ENCODE data around the gene WASHC1.
"Not testable (repeated sequence)": the region's sequence is repeated elsewhere in the genome, so short reads cannot be mapped to it uniquely, and the experiment has no call there.

Gene WASHC1, protein sequence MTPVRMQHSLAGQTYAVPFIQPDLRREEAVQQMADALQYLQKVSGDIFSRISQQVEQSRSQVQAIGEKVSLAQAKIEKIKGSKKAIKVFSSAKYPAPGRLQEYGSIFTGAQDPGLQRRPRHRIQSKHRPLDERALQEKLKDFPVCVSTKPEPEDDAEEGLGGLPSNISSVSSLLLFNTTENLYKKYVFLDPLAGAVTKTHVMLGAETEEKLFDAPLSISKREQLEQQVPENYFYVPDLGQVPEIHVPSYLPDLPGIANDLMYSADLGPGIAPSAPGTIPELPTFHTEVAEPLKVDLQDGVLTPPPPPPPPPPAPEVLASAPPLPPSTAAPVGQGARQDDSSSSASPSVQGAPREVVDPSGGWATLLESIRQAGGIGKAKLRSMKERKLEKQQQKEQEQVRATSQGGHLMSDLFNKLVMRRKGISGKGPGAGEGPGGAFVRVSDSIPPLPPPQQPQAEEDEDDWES

GRCh38 chr9:29356-29755 lies at the start of gene WASHC1:
Gene WASHC1 (minus strand): TSS chr9:29456. CDS start chr9:24999, 4,457 bp downstream.
- not testable (repeated sequence) for DNase-seq

- DNase-seq, result not testable (repeated sequence)
Observed at GRCh38 chr9:78333-78732, 49.1 kb upstream of the WASHC1 start.

GRCh38 chr9:76389-76788 lies 47.1 kb upstream of the WASHC1 start:
- DNase-seq, result not testable (repeated sequence)

- DNase-seq, result not testable (repeated sequence)
Observed at GRCh38 chr9:73900-74525, 44.8 kb upstream of the WASHC1 start.

DNA sequence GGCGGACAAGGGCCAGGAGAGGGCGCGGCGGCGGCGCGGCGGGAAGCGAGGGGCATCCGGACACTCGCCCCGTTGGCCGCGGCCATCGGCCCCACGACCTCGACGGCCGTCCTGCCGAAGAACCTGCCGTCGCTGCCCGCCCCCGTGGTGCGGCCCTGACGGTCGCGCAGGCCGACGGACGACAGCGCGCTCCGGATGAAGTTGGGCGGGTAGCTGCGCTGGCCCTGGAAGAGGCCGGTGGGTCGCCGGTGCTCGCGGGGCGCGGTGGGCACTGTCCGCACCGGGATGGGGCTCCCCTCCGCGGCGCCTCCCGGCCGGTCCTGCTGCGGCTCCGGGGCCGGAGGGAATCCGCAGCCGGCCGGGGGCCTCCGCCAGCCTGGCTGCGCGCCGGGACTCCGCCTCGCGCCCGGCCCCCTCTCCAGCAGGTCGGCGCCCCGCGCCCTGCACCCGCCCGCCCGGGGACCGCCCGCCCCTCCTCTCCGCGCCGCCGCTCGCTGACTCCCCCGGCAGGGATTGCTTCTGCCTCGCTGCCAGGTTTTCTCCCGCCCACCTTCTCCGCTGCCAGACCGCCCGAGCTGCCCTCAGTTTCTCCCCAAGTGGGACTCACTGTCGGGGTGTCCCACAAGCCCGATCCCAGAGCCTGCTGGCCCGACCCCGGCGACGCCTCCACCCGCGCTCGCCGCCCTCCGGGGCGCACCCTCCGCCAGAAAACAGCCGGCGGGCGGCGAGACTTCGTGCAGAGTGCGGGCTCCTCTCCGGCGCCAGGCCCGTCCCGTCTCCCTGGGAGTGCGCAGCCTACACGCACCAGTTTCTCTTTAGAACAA lies 44.0 kb upstream of the WASHC1 start:
- DNase-seq, result peak in 1 of 2 experiments; percentile 4

DNA sequence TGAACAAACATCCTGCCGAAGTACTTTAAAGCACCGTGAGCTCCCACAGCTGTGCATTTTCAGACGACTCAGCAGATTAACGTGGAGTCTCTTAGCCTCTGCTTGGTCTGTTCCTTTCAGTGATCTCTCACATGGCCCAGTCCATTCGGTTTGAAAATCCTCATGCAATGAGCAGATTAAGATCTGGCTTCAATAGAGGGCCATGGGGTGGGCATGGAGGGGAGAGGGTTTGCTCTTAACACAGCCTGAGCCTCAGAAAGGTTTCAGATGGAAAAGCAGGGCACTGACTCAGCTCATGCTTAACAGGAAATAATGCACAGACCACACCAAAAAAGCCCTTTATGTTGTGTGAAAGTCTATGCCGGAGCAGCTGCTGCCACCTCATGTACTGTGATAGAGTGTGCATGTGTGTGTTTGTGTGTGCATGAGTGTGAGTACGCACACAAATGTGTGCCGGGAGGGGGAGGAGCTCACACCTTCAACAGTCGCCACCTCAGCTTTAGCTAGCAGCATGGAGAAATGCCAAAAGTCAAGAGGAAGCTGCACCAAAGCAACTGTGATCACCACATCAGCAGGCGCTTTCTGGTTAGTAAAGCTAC lies 33.9 kb upstream of the WASHC1 start:
- DNase-seq, result peak; percentile 22 to 30

- DNase-seq, result not testable (repeated sequence)
Observed at GRCh38 chr9:52678-53077, 23.4 kb upstream of the WASHC1 start.

GRCh38 chr9:48190-48842 lies 19.1 kb upstream of the WASHC1 start:
- not testable (repeated sequence) for DNase-seq

DNA sequence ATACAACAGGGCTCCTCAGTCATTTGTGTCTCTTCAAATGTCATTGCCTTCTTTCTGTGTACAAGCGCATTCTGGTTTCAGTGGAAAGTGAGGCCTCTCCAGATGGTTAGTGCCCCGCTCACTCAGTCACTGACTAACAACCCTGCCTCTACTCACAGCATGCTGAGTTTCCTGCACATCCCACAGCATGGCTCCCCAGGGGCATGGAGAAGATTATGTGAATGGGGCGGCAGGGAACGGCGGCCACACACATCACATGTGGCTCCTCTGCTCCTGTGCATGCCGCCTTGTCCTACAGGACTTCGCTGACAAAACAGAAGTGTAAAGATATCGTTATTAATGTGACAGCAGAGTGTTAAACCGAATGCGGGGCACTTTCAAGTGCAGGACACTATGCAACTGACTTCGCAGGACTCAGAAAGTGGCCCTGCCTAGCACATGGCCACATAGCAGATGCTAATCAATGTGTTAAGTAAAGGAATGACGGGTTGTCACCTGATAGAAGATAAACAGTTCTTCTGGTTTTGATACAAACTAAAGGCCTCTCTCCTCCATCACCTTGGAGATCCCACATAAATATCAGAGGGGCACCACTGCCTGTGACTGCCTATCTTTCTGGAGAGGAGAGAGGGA lies 17.5 kb upstream of the WASHC1 start:
- DNase-seq, result not testable (repeated sequence)

GRCh38 chr9:46164-46563 lies 16.9 kb upstream of the WASHC1 start:
- DNase-seq, result not testable (repeated sequence)

- DNase-seq, result not testable (repeated sequence)
Observed at GRCh38 chr9:45180-45878, 16.1 kb upstream of the WASHC1 start.

DNA sequence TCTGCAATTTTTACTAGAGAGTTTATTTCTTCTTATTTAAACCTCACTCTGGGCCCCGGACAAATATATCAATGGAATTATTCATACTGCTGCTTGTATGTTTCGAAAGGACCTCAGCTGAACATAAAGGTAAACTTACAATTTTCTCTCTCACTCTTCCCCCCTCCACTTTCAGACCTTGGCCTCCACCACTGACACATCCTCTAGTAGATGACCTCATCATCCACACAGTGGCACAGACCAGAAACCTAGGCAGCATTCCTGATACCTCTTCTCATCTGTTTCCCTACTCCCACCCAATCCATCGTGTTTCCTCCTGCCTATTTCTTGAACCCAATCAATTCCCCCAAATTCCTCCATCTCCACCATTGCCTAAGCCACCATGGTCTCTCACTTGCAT lies 15.2 kb upstream of the WASHC1 start:
- not testable (repeated sequence) for DNase-seq

DNA sequence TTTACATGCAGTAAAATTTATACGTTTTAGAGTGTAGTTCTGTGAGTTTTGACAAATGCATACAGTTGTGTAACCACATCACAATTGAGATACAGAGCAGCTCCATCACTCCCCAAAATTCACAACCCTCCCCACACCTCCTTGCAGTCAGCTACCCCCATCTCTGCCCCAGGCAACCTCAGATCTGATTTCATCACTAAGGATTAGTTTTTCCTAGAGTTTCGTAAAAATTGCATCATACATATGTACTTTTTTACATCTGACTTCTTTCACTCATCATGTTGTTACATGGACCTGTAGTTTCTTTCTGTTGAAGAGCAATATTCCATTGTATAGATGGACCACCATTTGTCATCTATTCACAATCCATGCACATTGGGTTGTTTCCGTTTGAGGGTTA lies 14.4 kb upstream of the WASHC1 start:
- DNase-seq, result not testable (repeated sequence)

DNA sequence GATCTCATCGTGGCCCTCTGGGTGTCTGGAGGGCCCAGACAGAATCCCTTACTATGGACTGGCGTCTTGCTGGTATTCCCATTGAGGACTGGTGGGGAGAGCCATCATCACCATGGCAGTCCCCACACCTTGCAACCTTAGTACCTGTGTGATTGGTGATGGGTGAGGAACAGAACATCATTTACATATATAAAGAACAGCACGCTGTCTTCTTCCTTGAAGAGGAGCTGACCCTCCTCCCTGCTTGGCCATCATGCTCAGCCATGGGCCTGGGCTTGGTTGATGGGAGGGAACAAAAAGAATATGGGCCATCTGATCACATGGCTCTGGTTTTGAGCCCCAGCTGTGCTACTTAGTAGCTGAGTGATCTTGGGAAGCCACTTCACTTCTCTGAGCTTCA lies 13.9 kb upstream of the WASHC1 start:
- not testable (repeated sequence) for DNase-seq

DNA sequence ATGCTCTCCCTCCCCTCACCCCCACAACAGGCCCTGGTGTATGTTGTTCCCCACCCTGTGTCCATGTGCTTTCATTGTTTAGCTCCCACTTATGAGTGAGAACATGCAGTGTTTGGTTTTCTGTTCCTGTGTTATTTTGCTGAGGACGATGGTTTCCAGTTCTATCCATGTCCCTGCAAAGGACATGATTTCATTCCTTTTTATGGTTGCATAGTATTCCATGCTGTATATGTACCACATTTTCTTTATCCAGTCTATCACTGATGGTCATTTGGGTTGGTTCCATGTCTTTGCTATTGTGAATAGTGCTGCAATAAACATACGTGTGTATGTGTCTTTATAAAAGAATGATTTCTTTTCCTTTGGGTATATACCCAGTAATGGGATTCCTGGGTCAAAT lies 12.6 kb upstream of the WASHC1 start:
- DNase-seq, result not testable (repeated sequence)

- not testable (repeated sequence) for DNase-seq
Observed at GRCh38 chr9:41261-41676, 12.0 kb upstream of the WASHC1 start.

DNA sequence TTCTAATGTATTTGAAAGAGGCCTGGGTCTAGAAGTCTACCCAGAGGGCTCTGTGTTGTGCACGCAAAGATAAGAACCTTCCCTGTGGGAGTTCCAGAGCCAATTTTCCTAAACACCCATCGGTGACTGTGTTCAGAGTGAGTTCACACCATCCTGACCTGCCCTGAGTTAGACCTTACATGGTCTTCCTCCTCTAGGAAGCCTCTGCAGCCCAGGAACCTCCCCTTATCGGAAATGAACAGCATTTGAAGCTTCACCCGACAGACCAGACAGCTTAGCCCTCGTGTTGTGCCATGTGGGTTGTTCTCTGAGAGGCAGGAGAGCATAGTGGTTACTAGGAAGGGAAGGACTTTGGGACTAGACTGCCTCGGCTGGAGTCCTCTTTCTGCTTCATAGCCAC lies 3.1 kb upstream of the WASHC1 start:
- not testable (repeated sequence) for DNase-seq

GRCh38 chr9:28775-29174 lies 481 bp downstream of the WASHC1 start:
- DNase-seq, result not testable (repeated sequence)

GRCh38 chr9:21621-22020 lies 7.6 kb downstream of the WASHC1 start:
- DNase-seq, result not testable (repeated sequence)

DNA sequence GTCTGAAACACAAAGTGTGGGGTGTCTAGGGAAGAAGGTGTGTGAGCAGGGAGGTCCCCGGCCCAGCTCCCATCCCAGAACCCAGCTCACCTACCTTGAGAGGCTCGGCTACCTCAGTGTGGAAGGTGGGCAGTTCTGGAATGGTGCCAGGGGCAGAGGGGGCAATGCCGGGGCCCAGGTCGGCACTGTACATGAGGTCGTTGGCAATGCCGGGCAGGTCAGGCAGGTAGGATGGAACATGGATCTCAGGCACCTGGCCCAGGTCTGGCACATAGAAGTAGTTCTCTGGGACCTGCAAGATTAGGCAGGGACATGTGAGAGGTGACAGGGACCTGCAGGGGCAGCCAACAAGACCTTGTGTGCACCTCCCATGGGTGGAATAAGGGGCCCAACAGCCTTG lies 12.4 kb downstream of the WASHC1 start:
- DNase-seq, result not testable (repeated sequence)

Data from activated CD4-positive, alpha-beta T cell treated with anti-CD3 and anti-CD28 coated beads, Interleukin-2, amount 50 U/mL, for 4 hours (primary cell).